Islet of Langerhans (tissue), 1 donor: Measurements from ENCODE around the gene FIGN.

ENCODE experiments used
- FAIRE-seq: peaks from one replicate; lab custom pipeline; 2011; peaks lifted over from hg19 to GRCh38; lab: Jason Lieb, UNC

Gene FIGN

DNA sequence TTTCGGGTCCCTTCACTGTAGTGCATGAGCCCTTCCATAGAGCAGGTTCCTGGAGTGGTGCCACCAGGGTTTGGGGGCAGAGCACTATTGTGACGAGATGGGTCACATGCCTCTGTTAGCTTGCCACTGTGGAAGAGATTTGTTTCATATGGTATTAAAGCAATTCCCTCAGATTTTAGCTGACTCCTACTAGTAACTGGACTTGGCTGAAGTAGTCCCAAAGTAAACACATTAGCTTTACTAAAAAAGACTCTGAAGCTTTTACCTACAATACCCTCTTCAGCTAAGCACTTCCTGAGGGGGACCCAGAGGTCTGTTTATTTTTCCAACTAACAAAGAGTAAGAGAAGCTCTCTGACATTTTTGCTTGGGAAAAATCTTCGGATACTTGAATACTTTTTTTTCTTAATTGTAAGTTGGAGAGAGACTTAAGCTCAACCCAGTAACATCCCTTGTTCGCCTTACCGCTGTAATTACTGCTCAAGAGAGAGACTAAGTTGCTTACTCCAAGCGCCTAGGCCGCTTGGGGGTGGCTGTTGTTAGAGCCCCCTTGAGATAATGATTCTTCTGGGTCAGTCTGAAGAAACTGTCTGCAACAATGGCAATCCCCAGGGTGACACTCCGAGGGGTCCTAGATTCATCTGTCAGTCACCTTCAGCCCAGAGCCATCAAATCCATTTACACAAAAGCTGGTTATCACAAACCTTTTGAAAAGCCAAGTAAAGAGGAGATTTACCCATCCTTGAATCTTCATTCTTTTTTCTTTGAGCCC lies 177.4 kb downstream of the FIGN start:
- no peak for FAIRE-seq

DNA sequence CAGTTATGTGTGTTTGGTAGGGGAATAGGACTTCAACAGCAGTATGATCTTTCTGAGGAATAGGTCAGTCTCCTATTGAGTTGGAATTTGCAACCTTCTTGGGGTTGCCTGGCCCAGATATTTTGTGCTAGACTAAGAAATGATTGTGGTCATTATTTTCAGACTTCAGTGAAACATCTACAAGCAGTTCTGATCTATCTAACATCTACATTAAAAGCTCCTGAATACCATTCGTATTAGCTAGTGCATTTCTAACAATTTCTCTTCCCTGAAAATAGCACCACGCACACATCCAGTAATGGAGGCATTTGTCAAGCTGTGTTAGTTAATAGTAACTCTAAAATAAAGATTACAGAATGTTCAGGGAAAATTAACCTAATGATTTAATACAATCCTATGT lies 179.3 kb downstream of the FIGN start:
- FAIRE-seq = no peak

DNA sequence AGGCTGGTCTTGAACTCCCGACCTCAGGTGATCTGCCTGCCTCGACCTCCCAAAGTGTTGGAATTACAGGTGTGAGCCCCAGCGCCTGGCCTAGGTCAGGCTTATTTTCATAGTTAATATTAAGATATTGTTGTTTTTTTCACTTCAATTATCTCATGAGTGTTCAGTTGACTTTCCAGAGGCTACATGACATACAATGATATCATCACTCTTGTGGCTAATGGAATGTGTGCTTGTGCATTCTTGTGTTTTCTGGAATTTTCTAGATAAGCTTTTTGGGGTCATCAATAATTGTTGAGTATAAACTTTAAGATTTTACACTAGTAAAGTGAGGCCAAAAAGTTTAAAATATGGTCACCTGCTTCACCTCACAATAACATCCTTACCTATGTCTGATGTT lies 180.9 kb downstream of the FIGN start:
- no peak for FAIRE-seq

DNA sequence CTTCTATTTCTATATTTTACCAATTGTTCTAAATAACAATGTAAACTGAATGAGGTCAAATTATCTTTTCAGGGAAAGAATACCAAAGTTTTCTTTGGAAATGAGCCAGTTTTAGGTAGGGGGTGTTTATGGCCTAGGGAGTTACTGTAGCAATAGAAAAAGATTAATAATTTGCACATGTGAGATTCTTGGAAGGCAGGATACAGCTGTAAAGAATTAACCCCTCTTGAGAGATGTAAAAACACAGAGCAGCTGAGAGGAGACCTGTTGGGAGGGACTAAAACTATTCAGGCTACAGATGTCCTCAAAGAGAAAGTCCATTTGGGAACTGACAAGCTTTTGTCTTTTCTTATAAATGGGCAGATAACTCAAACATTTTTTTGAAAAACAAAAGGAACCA lies 182.2 kb downstream of the FIGN start:
- FAIRE-seq = no peak

DNA sequence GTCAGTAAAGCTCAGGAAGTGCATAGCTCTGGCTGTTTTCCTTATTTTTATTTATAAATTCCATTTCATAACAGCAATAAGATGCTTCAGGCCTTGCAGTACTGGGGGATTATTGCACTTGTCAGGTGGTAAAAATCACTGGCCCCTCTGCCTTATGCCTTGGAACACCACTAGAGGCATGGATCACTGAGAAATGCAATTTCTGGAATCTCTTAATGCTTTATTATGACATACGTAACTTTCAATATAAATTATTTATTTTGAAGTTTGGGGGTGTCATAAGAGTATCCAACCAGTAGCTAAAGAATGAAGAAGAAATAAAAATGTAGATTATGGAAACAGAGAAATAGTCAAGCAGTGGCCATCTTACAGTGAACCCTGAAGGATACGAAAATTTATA lies 183.1 kb downstream of the FIGN start:
- no peak for FAIRE-seq

DNA sequence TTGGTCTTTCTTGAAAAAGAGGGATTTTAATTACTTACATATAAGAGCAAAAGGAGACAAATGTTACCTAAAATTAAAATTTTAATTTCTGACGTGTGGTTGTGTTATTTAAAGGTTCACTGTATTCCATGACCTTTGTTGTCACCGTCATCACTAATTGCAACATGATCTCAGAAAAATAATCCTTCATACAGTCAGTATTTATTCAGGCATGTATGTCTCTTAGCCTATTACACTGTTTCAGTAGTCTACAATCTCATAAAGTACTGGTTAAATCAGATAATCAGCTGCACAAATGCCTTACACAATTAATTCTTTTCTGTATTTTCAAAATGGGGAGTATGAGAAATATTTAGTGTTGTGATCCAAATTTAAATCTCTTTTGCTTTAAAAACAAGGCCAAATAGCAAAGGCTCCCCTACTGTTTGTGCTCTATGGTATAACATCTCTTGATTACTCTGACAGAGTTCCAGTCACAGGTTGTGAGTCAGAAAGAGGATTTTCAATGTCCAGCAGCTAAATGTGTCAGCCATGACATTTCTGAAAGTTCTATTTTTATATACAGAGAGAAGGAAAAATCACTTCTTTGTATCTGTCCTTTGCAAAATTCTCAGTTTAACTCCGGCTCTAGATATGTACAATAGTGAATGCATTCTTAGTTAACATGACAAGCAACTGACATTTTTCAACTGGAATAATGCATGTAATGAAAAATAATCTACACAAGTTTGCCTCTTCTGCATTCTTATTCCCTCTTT lies 184.0 kb downstream of the FIGN start:
- FAIRE-seq = no peak

DNA sequence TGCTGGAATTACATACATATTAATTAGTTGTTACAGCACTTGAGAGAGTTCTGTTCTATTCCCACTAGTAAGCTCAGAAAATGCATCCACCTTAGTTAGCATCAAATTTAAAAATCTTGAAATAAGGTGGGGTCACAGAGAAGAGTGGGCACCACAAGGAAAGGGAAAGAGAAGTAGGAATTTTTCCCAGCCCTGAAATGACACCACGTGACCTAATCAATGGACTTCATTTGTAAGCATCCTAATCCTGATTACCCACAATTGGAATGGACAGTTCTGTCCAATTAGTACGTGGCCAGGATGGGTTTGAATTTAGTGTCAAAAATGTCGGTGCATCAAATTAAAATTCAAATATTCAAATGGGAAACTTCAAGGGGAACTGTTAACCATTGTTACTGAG lies 186.8 kb downstream of the FIGN start:
- FAIRE-seq = no peak
